ENCODE data around the gene GPC6. TPM values are rescaled to one million over a fixed set of nuclear protein-coding genes. Genes with fewer than 3 reads are reported as not detected.

Gene GPC6
- total RNA-seq, 1 experiment from 2014 or later, result 0.22 TPM

GRCh38 chr13:93244141-93244917 lies 17.7 kb downstream of the GPC6 start:
- Histone ChIP-seq H3K36me3 (ENCODE audit: control insufficient read depth in 1 of 2, insufficient read depth in 2 of 2, low read length in 2 of 2) (no peaks in the 10 kb centered on the region), H3K4me1 (ENCODE audit: control insufficient read depth in 1 of 2, insufficient read depth in 2 of 2, low read length in 2 of 2) (no peaks in the 10 kb centered on the region), H2AFZ (ENCODE audit: low read depth, low read length, poor library complexity, severe bottlenecking) (no peak overlapping the region), H3K79me2 (ENCODE audit: insufficient read depth, low read length) (no peaks in the 10 kb centered on the region), H3K9me3 (ENCODE audit: control insufficient read depth in 1 of 2, insufficient read depth in 1 of 2, low read depth in 1 of 2, low read length in 2 of 2) (peaks cover 12 to 32% of the 10 kb centered on the region in 2 experiments; a peak in 3 of 4 replicates), H3K27me3 (ENCODE audit: insufficient read depth, low read length) (no peaks in the 10 kb centered on the region), H3K9ac (ENCODE audit: low read length) (no peak overlapping the region), H4K20me1 (ENCODE audit: insufficient read depth) (no peaks in the 10 kb centered on the region), H3K27ac (ENCODE audit: low read depth, low read length) (no peak overlapping the region), H3K4me2 (ENCODE audit: low read length) (no peak overlapping the region), H3K9me2 (ENCODE audit: insufficient read depth) (no peaks in the 10 kb centered on the region), H3K4me3 (replicated peaks in 1 of 2; ENCODE audit: low read depth in 1 of 2, low read length in 2 of 2) (no peak overlapping the region)
- POLR2A ChIA-PET, result no interaction called here
- ATAC-seq (no peak), DNase-seq (ENCODE audit: low read depth, low spot score) (no peak)
- no peak for TF ChIP-seq SIN3A (IDR thresholded peaks at IDR 0.05; ENCODE audit: low read depth)
- no peak for TF ChIP-seq SRF (IDR thresholded peaks at IDR 0.05; ENCODE audit: low read depth)
- no peak for TF ChIP-seq ATF3 (IDR thresholded peaks at IDR 0.05)
- RAD21 ChIA-PET (ENCODE audit: low non-redundant PET in 1 of 2, low total read pairs in 2 of 2, uncharacterized antibody in 2 of 2, unreplicated experiment in 2 of 2), result no interaction called here
- intact Hi-C loops (cut with micrococcal nuclease), result no loop called here
- BruUV-seq (replicated peaks), result no TSS peak
- CTCF ChIA-PET, result no interaction called here

- H4K20me1 ChIP-seq (ENCODE audit: insufficient read depth), result no peaks in the 10 kb centered on the region
- no peaks in the 10 kb centered on the region for H3K36me3 ChIP-seq (ENCODE audit: control insufficient read depth in 1 of 2, insufficient read depth in 2 of 2, low read length in 2 of 2)
- ChIA-PET RAD21 (ENCODE audit: low non-redundant PET in 1 of 2, low total read pairs in 2 of 2, uncharacterized antibody in 2 of 2, unreplicated experiment in 2 of 2) (no interaction called here), POLR2A (no interaction called here), CTCF (no interaction called here)
- no peaks in the 10 kb centered on the region for H3K27me3 ChIP-seq (ENCODE audit: insufficient read depth, low read length)
- no peaks in the 10 kb centered on the region for H3K9me2 ChIP-seq (ENCODE audit: insufficient read depth)
- DNase-seq (ENCODE audit: low read depth, low spot score), result no peak
- H3K4me2 ChIP-seq (ENCODE audit: low read length), result no peak overlapping the region
- H3K9ac ChIP-seq (ENCODE audit: low read length), result no peak overlapping the region
- intact Hi-C loops (cut with micrococcal nuclease), result no loop called here
- no peak overlapping the region for H2AFZ ChIP-seq (ENCODE audit: low read depth, low read length, poor library complexity, severe bottlenecking)
- H3K9me3 ChIP-seq (ENCODE audit: control insufficient read depth in 1 of 2, insufficient read depth in 1 of 2, low read depth in 1 of 2, low read length in 2 of 2), result peaks cover 16 to 37% of the 10 kb centered on the region in 2 experiments; a peak in 3 of 4 replicates
- H3K79me2 ChIP-seq (ENCODE audit: insufficient read depth, low read length), result no peaks in the 10 kb centered on the region
- ATAC-seq, result no peak
- H3K4me1 ChIP-seq (ENCODE audit: control insufficient read depth in 1 of 2, insufficient read depth in 2 of 2, low read length in 2 of 2), result no peaks in the 10 kb centered on the region
- no TSS peak for BruUV-seq (replicated peaks)
- no peak for TF ChIP-seq ZBTB33 (IDR thresholded peaks at IDR 0.05; ENCODE audit: extremely low read depth, insufficient replicate concordance, low read length)
- TF ChIP-seq RAD21 (IDR thresholded peaks at IDR 0.05; ENCODE audit: low read depth), result no peak
- no peak for TF ChIP-seq JUND (IDR thresholded peaks at IDR 0.05)
- no peak overlapping the region for H3K4me3 ChIP-seq (replicated peaks in 1 of 2; ENCODE audit: low read depth in 1 of 2, low read length in 2 of 2)
- no peak overlapping the region for H3K27ac ChIP-seq (ENCODE audit: low read depth, low read length)
Observed at GRCh38 chr13:93244918-93245280, 18.3 kb downstream of the GPC6 start.
